Effector memory CD8-positive, alpha-beta T cell (primary cell): ENCODE results near the gene ITIH2.
"Not testable (repeated sequence)": the region's sequence is repeated elsewhere in the genome, so short reads cannot be mapped to it uniquely, and the experiment has no call there.

Experiments
- ATAC-seq: fragments of 150-1000 bp; cut with Tn5 transposase; replicated peaks from 2 replicates; pipeline ENCODE4 v1.10.0; 2021; ENCODE audit warnings: mild to moderate bottlenecking, moderate library complexity
- DNase-seq, 3 experiments: peaks; one replicate each; pipeline ENCODE4 v3.0.0; 2021
- H3K27ac Mint-ChIP-seq, 2 donors: one replicate each; pipeline ENCODE4 v1.8.0; 2022; ENCODE audit warnings: mild to moderate bottlenecking in 2 of 2, mixed read lengths in 2 of 2, moderate library complexity in 2 of 2
- H3K27me3 Mint-ChIP-seq, 2 donors: one replicate each; pipeline ENCODE4 v1.8.0; 2022; ENCODE audit warnings: mixed read lengths in 2 of 2
- H3K36me3 Mint-ChIP-seq: one replicate; pipeline ENCODE4 v1.8.0; 2022; ENCODE audit warnings: mild to moderate bottlenecking, moderate library complexity, mixed read lengths; ENCODE audit not compliant: insufficient read depth
- H3K4me1 Mint-ChIP-seq, 2 donors: one replicate each; pipeline ENCODE4 v1.8.0; 2022; ENCODE audit warnings: low read depth in 2 of 2, mixed read lengths in 2 of 2
- H3K4me3 Mint-ChIP-seq, 2 donors: one replicate each; pipeline ENCODE4 v1.8.0; 2022; ENCODE audit warnings: mild to moderate bottlenecking in 2 of 2, mixed read lengths in 2 of 2, moderate library complexity in 2 of 2
- H3K9me3 Mint-ChIP-seq, 2 donors: one replicate each; pipeline ENCODE4 v1.8.0; 2022; ENCODE audit warnings: mixed read lengths in 2 of 2

The ITIH2 gene

DNA sequence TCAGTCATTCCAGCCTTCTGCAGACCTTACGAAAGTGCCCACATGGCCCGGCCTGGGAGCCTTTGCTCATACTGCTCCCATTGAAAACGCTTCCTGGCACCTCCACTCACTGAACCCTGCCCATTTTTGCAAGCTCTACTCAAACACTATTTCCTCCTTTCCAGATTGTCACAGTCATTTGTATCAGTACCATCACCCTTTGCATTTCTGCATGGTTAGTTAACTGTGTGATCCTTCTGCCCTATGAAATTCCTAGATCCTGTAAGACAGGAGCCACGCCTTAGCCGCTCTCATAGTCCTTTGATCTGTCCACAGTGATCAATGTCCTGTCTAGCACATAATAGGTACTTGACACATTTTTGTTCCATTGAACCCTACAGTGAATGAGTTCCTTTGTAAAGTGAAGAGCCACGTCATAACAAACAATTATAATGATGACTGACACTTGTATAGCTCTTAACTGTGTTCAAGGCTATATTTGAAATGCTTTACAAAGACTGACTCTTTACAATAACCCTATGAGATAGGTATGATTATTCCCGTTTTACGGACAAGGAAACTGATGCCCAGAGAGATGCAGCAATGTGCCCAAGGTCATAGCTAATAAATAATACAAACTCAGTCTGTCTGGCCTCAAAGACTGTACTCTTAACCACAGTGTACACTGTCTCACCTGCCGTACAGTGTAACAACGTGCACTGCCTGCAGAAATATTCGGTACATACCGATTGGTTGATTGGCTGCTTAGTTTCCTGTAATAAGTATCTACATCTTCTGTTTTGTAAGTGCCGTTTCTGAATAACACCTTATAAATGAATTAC lies 16.6 kb upstream of the ITIH2 start:
- Mint-ChIP-seq H3K27ac (no peak overlapping the region), H3K4me3 (no peak overlapping the region), H3K9me3 (no peaks in the 10 kb centered on the region), H3K36me3 (no peaks in the 10 kb centered on the region), H3K4me1 (peaks cover 0 to 2% of the 10 kb centered on the region in 2 donors), H3K27me3 (peaks cover 22 to 31% of the 10 kb centered on the region in 2 donors)
- no peak for DNase-seq
- no peak for ATAC-seq

GRCh38 chr10:7687228-7687907 lies 15.7 kb upstream of the ITIH2 start:
- Mint-ChIP-seq H3K27me3 (peaks cover 19 to 26% of the 10 kb centered on the region in 2 donors), H3K27ac (no peak overlapping the region), H3K9me3 (no peaks in the 10 kb centered on the region), H3K4me1 (peaks cover 0 to 2% of the 10 kb centered on the region in 2 donors), H3K4me3 (no peak overlapping the region), H3K36me3 (no peaks in the 10 kb centered on the region)
- ATAC-seq (peak; percentile 95), DNase-seq (peak; percentile 61 to 75 (median 63))

DNA sequence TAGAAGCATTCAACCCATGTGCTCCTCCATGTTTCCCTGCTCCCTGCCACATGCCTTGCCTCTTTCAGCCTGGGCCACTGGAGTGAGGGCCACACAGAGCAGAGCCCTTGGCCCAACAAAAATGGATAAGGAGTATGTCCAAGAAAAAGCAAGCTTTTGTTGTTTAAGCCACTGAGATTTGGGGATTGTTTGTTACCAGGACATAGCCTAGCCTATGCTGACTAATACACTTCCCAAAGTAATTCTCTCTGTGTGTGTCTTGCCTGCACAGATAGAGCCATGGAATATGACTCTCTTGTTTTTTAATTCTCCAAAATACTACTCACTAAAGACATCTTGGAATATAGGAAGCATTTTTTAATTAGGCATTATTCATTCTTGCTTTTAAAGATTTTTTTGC lies 13.5 kb upstream of the ITIH2 start:
- Mint-ChIP-seq H3K27me3 (peaks cover 0 to 6% of the 10 kb centered on the region in 2 donors), H3K4me1 (peaks cover 0 to 2% of the 10 kb centered on the region in 2 donors), H3K36me3 (no peaks in the 10 kb centered on the region), H3K9me3 (no peaks in the 10 kb centered on the region), H3K27ac (no peak overlapping the region), H3K4me3 (no peak overlapping the region)
- ATAC-seq = no peak
- DNase-seq = no peak

DNA sequence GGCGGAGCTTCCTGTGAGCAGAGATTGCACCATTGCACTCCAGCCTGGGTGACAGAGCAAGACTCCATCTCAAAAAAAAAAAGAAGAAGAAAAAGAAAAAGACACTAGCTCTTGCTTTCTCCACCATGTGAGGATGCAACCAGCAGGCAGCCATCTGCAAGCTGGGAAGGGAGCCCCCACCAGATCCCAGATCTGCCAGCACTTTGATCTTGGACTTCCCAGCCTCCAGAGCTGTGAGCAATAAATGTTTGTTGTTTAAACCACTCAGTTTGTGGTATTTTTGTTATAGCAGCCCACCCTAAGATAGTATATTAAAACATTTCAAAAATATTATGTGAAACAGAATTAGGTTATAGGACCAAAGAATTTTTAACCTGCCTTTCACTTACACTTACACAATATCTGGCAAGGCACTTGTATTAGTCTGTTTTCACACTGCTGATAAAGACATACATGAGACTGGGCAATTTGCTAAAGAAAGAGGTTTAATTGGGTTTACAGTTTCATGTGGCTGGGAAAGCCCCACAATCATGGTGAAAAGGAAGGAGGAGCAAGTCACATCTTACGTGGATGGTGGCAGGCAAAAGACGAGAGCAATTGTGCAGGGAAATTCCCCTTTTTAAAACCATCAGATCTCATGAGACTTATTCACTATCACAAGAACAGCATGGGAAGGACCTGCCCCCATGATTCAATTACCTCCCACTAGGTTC lies 12.1 kb upstream of the ITIH2 start:
- not testable (repeated sequence) for DNase-seq, H3K36me3 Mint-ChIP-seq, H3K4me1 Mint-ChIP-seq, H3K27ac Mint-ChIP-seq, H3K27me3 Mint-ChIP-seq, H3K4me3 Mint-ChIP-seq, H3K9me3 Mint-ChIP-seq
- peak; percentile 15 for ATAC-seq

DNA sequence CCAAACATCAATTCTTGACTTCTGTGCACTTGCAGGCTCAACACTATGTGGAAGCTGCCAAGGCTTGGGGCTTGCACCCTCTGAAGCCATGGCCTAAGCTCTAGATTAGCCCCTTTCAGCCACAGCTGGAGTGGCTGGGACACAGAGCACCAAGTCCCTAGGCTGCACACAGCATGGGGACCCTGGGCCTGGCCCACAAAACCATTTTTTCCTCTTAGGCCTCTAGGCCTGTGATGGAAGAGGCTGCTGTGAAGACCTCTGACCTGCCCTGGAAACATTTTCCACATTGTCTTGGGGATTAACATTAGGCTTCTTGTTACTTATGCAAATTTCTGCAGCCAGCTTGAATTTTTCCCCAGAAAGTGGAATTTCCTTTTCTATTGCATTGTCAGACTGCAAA lies 10.7 kb upstream of the ITIH2 start:
- not testable (repeated sequence) for H3K4me1 Mint-ChIP-seq, H3K9me3 Mint-ChIP-seq, H3K4me3 Mint-ChIP-seq, DNase-seq, ATAC-seq, H3K36me3 Mint-ChIP-seq, H3K27ac Mint-ChIP-seq
- H3K27me3 Mint-ChIP-seq = peaks cover 0 to 19% of the 10 kb centered on the region in 2 donors

DNA sequence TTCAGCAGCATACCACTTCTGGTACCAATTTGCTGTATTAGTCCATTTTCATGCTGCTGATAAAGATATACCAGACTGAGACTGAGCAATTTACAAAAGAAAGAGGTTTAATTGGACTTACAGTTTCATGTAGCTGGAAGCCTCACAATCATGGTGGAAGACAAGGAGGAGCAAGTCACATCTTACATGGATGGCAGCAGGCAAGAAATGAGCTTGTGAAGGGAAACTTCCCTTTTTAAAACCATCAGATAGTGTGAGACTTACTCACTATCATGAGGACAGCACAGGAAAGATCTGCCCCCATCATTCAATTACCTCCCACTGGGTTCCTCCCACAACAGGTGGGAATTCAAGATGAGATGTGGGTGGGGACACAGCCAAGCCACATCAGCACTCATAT lies 9.9 kb upstream of the ITIH2 start:
- ATAC-seq, H3K27ac Mint-ChIP-seq, H3K9me3 Mint-ChIP-seq, H3K36me3 Mint-ChIP-seq, DNase-seq, H3K4me3 Mint-ChIP-seq, H3K4me1 Mint-ChIP-seq: not testable (repeated sequence)
- H3K27me3 Mint-ChIP-seq = peaks cover 5 to 21% of the 10 kb centered on the region in 2 donors

DNA sequence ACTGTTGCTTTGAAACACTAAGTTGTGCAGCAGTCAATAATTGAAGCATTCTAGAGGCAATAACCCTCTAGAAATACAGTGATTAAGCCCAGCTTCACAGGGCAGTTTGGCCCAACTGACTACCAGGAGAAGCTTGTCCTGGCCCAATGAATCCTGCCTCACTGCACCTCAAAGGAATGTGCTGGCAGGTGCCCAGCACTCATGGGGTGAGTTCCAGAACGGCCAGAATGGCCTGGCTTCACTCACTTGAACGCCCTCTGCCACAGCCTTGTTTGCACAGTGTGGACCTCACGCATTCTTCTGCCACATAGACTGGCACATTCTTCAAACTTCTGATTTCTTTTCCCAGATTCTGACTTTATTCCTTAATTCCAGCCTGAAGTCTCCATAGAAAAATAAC lies 6.6 kb upstream of the ITIH2 start:
- Mint-ChIP-seq H3K9me3 (no peaks in the 10 kb centered on the region), H3K4me3 (no peak overlapping the region), H3K36me3 (no peaks in the 10 kb centered on the region), H3K27ac (no peak overlapping the region), H3K4me1 (no peaks in the 10 kb centered on the region), H3K27me3 (peaks cover 25 to 51% of the 10 kb centered on the region in 2 donors)
- DNase-seq = no peak
- no peak for ATAC-seq

DNA sequence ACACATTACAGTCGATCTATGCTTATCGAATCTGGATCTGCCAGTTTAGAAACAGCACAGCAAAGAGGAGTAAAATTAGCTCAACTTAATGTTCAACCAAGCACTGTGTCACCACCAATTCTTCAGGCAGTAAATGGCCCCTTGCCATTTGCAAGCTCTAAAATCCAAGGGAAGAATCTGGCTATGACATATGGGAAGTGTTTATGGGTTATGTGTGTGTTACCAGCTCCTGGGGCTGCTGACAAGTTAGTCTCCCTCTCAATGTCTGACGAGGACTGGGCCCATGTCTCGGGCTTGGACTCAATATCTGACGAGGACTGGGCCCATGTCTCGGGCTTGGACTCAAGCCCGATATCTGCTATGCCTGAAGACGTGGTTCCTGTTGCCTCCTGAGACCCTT lies 5.7 kb upstream of the ITIH2 start:
- no peak overlapping the region for H3K27ac Mint-ChIP-seq
- ATAC-seq = no peak
- H3K9me3 Mint-ChIP-seq = no peaks in the 10 kb centered on the region
- no peaks in the 10 kb centered on the region for H3K4me1 Mint-ChIP-seq
- no peak for DNase-seq
- H3K36me3 Mint-ChIP-seq = no peaks in the 10 kb centered on the region
- peaks cover 34 to 59% of the 10 kb centered on the region in 2 donors for H3K27me3 Mint-ChIP-seq
- H3K4me3 Mint-ChIP-seq = no peak overlapping the region

- Mint-ChIP-seq H3K4me1 (no peaks in the 10 kb centered on the region), H3K36me3 (no peaks in the 10 kb centered on the region), H3K27me3 (peaks cover 54 to 88% of the 10 kb centered on the region in 2 donors), H3K27ac (no peak overlapping the region), H3K9me3 (no peaks in the 10 kb centered on the region), H3K4me3 (no peak overlapping the region)
- ATAC-seq (no peak), DNase-seq (no peak)
Observed at GRCh38 chr10:7700577-7701125, 2.5 kb upstream of the ITIH2 start.

DNA sequence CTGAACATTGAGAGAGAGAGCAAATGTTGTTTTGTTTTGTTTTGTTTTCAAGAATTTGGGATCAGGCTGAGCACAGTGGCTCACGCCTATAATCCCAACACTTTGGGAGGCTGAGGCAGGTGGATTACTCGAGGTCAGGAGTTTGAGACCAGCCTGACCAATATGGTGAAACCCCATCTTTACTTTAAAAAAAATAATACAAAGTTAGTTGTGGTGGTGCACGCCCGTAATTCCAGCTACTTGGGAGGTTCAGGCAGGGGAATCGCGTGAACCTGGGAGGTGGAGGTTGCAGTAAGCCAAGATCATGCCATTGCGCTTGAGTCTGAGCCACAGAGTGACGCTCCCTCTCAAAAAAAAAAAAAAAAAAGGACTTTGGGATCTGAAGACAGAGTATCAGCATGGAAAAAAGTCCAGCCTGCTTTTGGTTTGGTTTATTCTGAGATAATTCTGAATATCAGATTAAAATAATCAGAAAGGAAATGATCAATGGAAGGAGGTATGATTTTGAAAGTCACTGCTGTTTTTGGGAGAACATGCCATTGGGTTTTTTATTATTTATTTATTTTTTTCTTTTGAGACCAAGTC lies 1.9 kb upstream of the ITIH2 start:
- Mint-ChIP-seq H3K4me3 (no peak overlapping the region), H3K27ac (no peak overlapping the region), H3K4me1 (no peaks in the 10 kb centered on the region), H3K36me3 (no peaks in the 10 kb centered on the region), H3K9me3 (no peaks in the 10 kb centered on the region), H3K27me3 (peaks cover 60 to 90% of the 10 kb centered on the region in 2 donors)
- no peak for DNase-seq
- no peak for ATAC-seq

GRCh38 chr10:7702288-7702812 lies 766 bp upstream of the ITIH2 start:
- ATAC-seq = no peak
- Mint-ChIP-seq H3K27me3 (peaks cover 66 to 90% of the 10 kb centered on the region in 2 donors), H3K4me1 (no peaks in the 10 kb centered on the region)

GRCh38 chr10:7704071-7705016 lies 1.2 kb downstream of the ITIH2 start:
- H3K4me3 Mint-ChIP-seq = no peak overlapping the region
- H3K4me1 Mint-ChIP-seq = no peaks in the 10 kb centered on the region
- ATAC-seq (no peak), DNase-seq (no peak)
- no peaks in the 10 kb centered on the region for H3K36me3 Mint-ChIP-seq
- H3K27me3 Mint-ChIP-seq = peaks cover 52 to 70% of the 10 kb centered on the region in 2 donors
- no peaks in the 10 kb centered on the region for H3K9me3 Mint-ChIP-seq
- no peak overlapping the region for H3K27ac Mint-ChIP-seq

More at GRCh38 chr10:7702288-7702812, 766 bp upstream of the ITIH2 start:
- DNase-seq = no peak
- Mint-ChIP-seq H3K4me3 (no peak overlapping the region), H3K27ac (no peak overlapping the region), H3K9me3 (no peaks in the 10 kb centered on the region), H3K36me3 (no peaks in the 10 kb centered on the region)
